Thymus (tissue), 11 donors: ENCODE measurements around the gene CLEC16A. TPM values are rescaled to one million over a fixed set of nuclear protein-coding genes. Genes with fewer than 3 reads are reported as not detected.

Source experiments
- DNase-seq, 9 donors: peaks; one replicate each; pipeline ENCODE4 v3.0.0-alpha.2; 2013; ENCODE audit warnings: low spot score in 9 of 9, low read depth in 6 of 9, missing footprints in 1 of 9
- H3K27ac ChIP-seq, 2 donors: one replicate each; pipeline ENCODE4 v1.5.1; 2013; ENCODE audit warnings: control low read depth in 1 of 2, low read depth in 1 of 2, low read length in 1 of 2, mild to moderate bottlenecking in 1 of 2, moderate library complexity in 1 of 2
- H3K27me3 ChIP-seq, 2 donors: one replicate each; pipeline ENCODE4 v1.5.1; 2013; ENCODE audit warnings: low read length in 1 of 2; ENCODE audit not compliant: control insufficient read depth in 2 of 2, insufficient read depth in 1 of 2
- H3K36me3 ChIP-seq, 2 donors: one replicate each; pipeline ENCODE4 v1.5.1; 2013; ENCODE audit warnings: low read length in 1 of 2, mild to moderate bottlenecking in 1 of 2, moderate library complexity in 1 of 2; ENCODE audit not compliant: control insufficient read depth in 2 of 2, insufficient read depth in 2 of 2
- H3K4me1 ChIP-seq, 2 donors: one replicate each; pipeline ENCODE4 v1.5.1; 2013; ENCODE audit warnings: low read length in 2 of 2; ENCODE audit not compliant: control insufficient read depth in 2 of 2, insufficient read depth in 2 of 2
- H3K4me3 ChIP-seq, 2 donors: one replicate each; pipeline ENCODE4 v1.5.1; 2013; ENCODE audit warnings: low read length in 2 of 2, control low read depth in 1 of 2, mild to moderate bottlenecking in 1 of 2
- H3K9me3 ChIP-seq, 2 donors: one replicate each; pipeline ENCODE4 v1.5.1; 2013; ENCODE audit warnings: low read length in 1 of 2, mild to moderate bottlenecking in 1 of 2; ENCODE audit not compliant: control insufficient read depth in 2 of 2, insufficient read depth in 1 of 2
- WGBS: extraction: QIAGEN DNeasy Blood & Tissue Kit; methylation state at CpG from one replicate; pipeline ENCODE4 v1.1.7; 2013; 5-methylcytosine and 5-hydroxymethylcytosine counted together
- polyA plus RNA-seq: library from polyadenylated mRNA; stranded (reverse); fragments of 200-250 nt; gene quantifications from one replicate; pipeline ENCODE4 v1.2.3, GENCODE V29; 2013
- total RNA-seq: library from RNA; stranded (reverse); fragments of 120-200 nt; gene quantifications from one replicate; pipeline ENCODE4 v1.2.4, GENCODE V29; 2013
- donor health status: healthy.

CLEC16A gene
- total and polyA plus RNA-seq, 2 donors: 18.8 to 19.9 TPM

GRCh38 chr16:11160676-11161115 is 216.3 kb downstream of the CLEC16A start:
- Histone ChIP-seq H3K4me1 (peaks cover 8 to 37% of the 10 kb centered on the region in 2 donors), H3K9me3 (no peaks in the 10 kb centered on the region), H3K4me3 (no peak overlapping the region), H3K27ac (no peak overlapping the region), H3K27me3 (no peaks in the 10 kb centered on the region), H3K36me3 (peaks cover 0 to 2% of the 10 kb centered on the region in 2 donors)
- DNase-seq: no peak
- 92% methylated on average over 4 of the region's 4 CpGs for WGBS

- no peaks in the 10 kb centered on the region for H3K27me3 ChIP-seq
- peaks cover 5 to 6% of the 10 kb centered on the region in 2 donors for H3K36me3 ChIP-seq
- WGBS: 98% methylated on average over 6 of the region's 6 CpGs
- DNase-seq: no peak
- H3K9me3 ChIP-seq: no peaks in the 10 kb centered on the region
- H3K27ac ChIP-seq: no peak overlapping the region
- H3K4me1 ChIP-seq: peaks cover 8 to 37% of the 10 kb centered on the region in 2 donors
- no peak overlapping the region for H3K4me3 ChIP-seq
These were observed 217.1 kb downstream of the CLEC16A start for GRCh38 chr16:11161439-11161838.

- Histone ChIP-seq H3K4me3 (no peak overlapping the region), H3K9me3 (no peaks in the 10 kb centered on the region), H3K27me3 (no peaks in the 10 kb centered on the region), H3K27ac (no peak overlapping the region), H3K4me1 (peaks cover 8 to 33% of the 10 kb centered on the region in 2 donors), H3K36me3 (peaks cover 10 to 11% of the 10 kb centered on the region in 2 donors)
- DNase-seq: no peak
- 87% methylated on average over 7 of the region's 7 CpGs for WGBS
These were observed 217.6 kb downstream of the CLEC16A start for GRCh38 chr16:11161974-11162373.

GRCh38 chr16:11162586-11163268 is 218.4 kb downstream of the CLEC16A start:
- Histone ChIP-seq H3K27me3 (no peaks in the 10 kb centered on the region), H3K27ac (no peak overlapping the region), H3K9me3 (no peaks in the 10 kb centered on the region), H3K4me3 (no peak overlapping the region), H3K36me3 (peaks cover 18% of the 10 kb centered on the region in 2 donors), H3K4me1 (peaks cover 2 to 29% of the 10 kb centered on the region in 2 donors)
- 97% methylated on average over 9 of the region's 9 CpGs for WGBS
- no peak for DNase-seq

- WGBS: 97% methylated on average over 15 of the region's 15 CpGs
These were observed 219.4 kb downstream of the CLEC16A start for GRCh38 chr16:11163761-11164261.

GRCh38 chr16:11164482-11165270 is 220.3 kb downstream of the CLEC16A start:
- no peaks in the 10 kb centered on the region for H3K27me3 ChIP-seq
- no peak overlapping the region for H3K27ac ChIP-seq
- H3K4me1 ChIP-seq: peaks cover 4 to 32% of the 10 kb centered on the region in 2 donors
- no peak overlapping the region for H3K4me3 ChIP-seq
- peaks cover 19 to 20% of the 10 kb centered on the region in 2 donors for H3K36me3 ChIP-seq
- DNase-seq: no peak
- no peaks in the 10 kb centered on the region for H3K9me3 ChIP-seq
- WGBS: 98% methylated on average over 14 of the region's 14 CpGs

More at GRCh38 chr16:11163761-11164261, 219.4 kb downstream of the CLEC16A start:
- H3K27me3 ChIP-seq: no peaks in the 10 kb centered on the region
- no peak for DNase-seq
- H3K4me1 ChIP-seq: peaks cover 2 to 30% of the 10 kb centered on the region in 2 donors
- H3K36me3 ChIP-seq: peaks cover 19 to 20% of the 10 kb centered on the region in 2 donors
- H3K9me3 ChIP-seq: no peaks in the 10 kb centered on the region
- H3K4me3 ChIP-seq: no peak overlapping the region
- no peak overlapping the region for H3K27ac ChIP-seq

GRCh38 chr16:11165349-11165748 is 221.0 kb downstream of the CLEC16A start:
- H3K27me3 ChIP-seq: no peaks in the 10 kb centered on the region
- DNase-seq: no peak
- peaks cover 17 to 20% of the 10 kb centered on the region in 2 donors for H3K36me3 ChIP-seq
- H3K4me1 ChIP-seq: peaks cover 9 to 34% of the 10 kb centered on the region in 2 donors
- H3K9me3 ChIP-seq: no peaks in the 10 kb centered on the region
- WGBS: 97% methylated on average over 4 of the region's 4 CpGs
- no peak overlapping the region for H3K27ac ChIP-seq
- no peak overlapping the region for H3K4me3 ChIP-seq

GRCh38 chr16:11165894-11166665 is 221.7 kb downstream of the CLEC16A start:
- no peak for DNase-seq

More at GRCh38 chr16:11165894-11166665, 221.7 kb downstream of the CLEC16A start:
- H3K27me3 ChIP-seq: no peaks in the 10 kb centered on the region
- peaks cover 14 to 40% of the 10 kb centered on the region in 2 donors for H3K4me1 ChIP-seq
- H3K27ac ChIP-seq: no peak overlapping the region
- H3K36me3 ChIP-seq: peaks cover 17 to 20% of the 10 kb centered on the region in 2 donors
- no peak overlapping the region for H3K4me3 ChIP-seq
- no peaks in the 10 kb centered on the region for H3K9me3 ChIP-seq
- 98% methylated on average over 22 of the region's 22 CpGs for WGBS
